Right ventricle myocardium inferior (tissue), 1 donor: ENCODE results near the gene FTL. TPM values are rescaled to one million over a fixed set of nuclear protein-coding genes. Genes with fewer than 3 reads are reported as not detected.

ENCODE experiments used
- ATAC-seq: fragments of 200-7000 bp; cut with Tn5 transposase; one replicate; pipeline ENCODE4 v1.9.1; 2020; ENCODE audit warnings: mild to moderate bottlenecking, moderate library complexity
- DNase-seq: peaks from one replicate; pipeline ENCODE4 v3.0.0; 2021; ENCODE audit errors: missing footprints
- intact Hi-C: fragments of 100-400 bp; cut with DNase I; formaldehyde crosslinking; loops from one replicate; pipeline ENCODE4 v1.11.0; 2022
- total RNA-seq: library from RNA; stranded (reverse); fragmentation: NEBNext Ultra II Directional; extraction: Animal tissue kit (Norgen Biotek cat#: 25700); gene quantifications from one replicate; pipeline ENCODE4 v1.2.1, GENCODE V29; 2021
- donor health status: DM: no; HTN: yes; CAD: no; lungs with severe emphysema.

FTL gene
- total RNA-seq, 1 donor from 2014 or later: 1,007 TPM

- ATAC-seq (no peak), DNase-seq (no peak)
- intact Hi-C loops: no loop called here
Measured at GRCh38 chr19:48940902-48941301, 24.2 kb upstream of the FTL start.

GRCh38 chr19:48943081-48943480, 22.0 kb upstream of the FTL start:
- ATAC-seq: no peak
- intact Hi-C loops: no loop called here
- DNase-seq: no peak

GRCh38 chr19:48945415-48945814, 19.7 kb upstream of the FTL start:
- ATAC-seq: no peak
- intact Hi-C loops: no loop called here
- no peak for DNase-seq

- DNase-seq (no peak), ATAC-seq (no peak)
- intact Hi-C loops: no loop called here
Measured at GRCh38 chr19:48945817-48946216, 19.3 kb upstream of the FTL start.

- ATAC-seq (peak; percentile 27), DNase-seq (no peak)
- intact Hi-C loops: no loop called here
Measured at GRCh38 chr19:48946463-48947257, 18.4 kb upstream of the FTL start.

GRCh38 chr19:48947258-48947542, 17.9 kb upstream of the FTL start:
- intact Hi-C loops: no loop called here
- no peak for DNase-seq
- no peak for ATAC-seq

- intact Hi-C loops: loop anchor here (5.0 kb wide), 1 partner anchor 48 kb away; the partner anchor contains the start of gene NUCB1
- DNase-seq (no peak), ATAC-seq (no peak)
Measured at GRCh38 chr19:48950159-48950558, 14.9 kb upstream of the FTL start.

- ATAC-seq (no peak), DNase-seq (no peak)
- intact Hi-C loops: loop anchor here (5.0 kb wide), 1 partner anchor 49 kb away; the partner anchor contains the start of gene NUCB1
Measured at GRCh38 chr19:48950830-48951519, 14.1 kb upstream of the FTL start.

- DNase-seq (no peak), ATAC-seq (no peak)
- intact Hi-C loops: loop anchor here (5.0 kb wide), 1 partner anchor 51 kb away; the partner anchor contains the start of gene NUCB1
Measured at GRCh38 chr19:48953141-48953540, 12.0 kb upstream of the FTL start.

GRCh38 chr19:48953990-48954594, 11.0 kb upstream of the FTL start:
- ATAC-seq: no peak
- intact Hi-C loops: loop anchor here (5.0 kb wide), 1 partner anchor 52 kb away; the partner anchor contains the start of gene NUCB1
- no peak for DNase-seq

- peak; percentile 98 for DNase-seq
- intact Hi-C loops: loop anchor here (5.0 kb wide), 1 partner anchor 52 kb away; the partner anchor contains the start of gene NUCB1
- peak; percentile 94 for ATAC-seq
Measured at GRCh38 chr19:48954595-48955307, 10.4 kb upstream of the FTL start, which contains the start of gene BAX. Gene BAX (plus strand): TSS chr19:48954875. CDS start chr19:48954929, 54 bp downstream.

GRCh38 chr19:48955308-48955958, 9.7 kb upstream of the FTL start:
- no peak for ATAC-seq
- intact Hi-C loops: no loop called here

GRCh38 chr19:48958006-48958405, 7.1 kb upstream of the FTL start:
- DNase-seq (no peak), ATAC-seq (no peak)
- intact Hi-C loops: no loop called here

More at GRCh38 chr19:48955308-48955958, 9.7 kb upstream of the FTL start:
- DNase-seq: no peak

GRCh38 chr19:48959341-48960239, 5.5 kb upstream of the FTL start:
- ATAC-seq (no peak), DNase-seq (no peak)
- intact Hi-C loops: no loop called here

- intact Hi-C loops: no loop called here
- DNase-seq: no peak
- no peak for ATAC-seq
Measured at GRCh38 chr19:48961051-48961649, 4.0 kb upstream of the FTL start.

GRCh38 chr19:48961673-48962028, 3.5 kb upstream of the FTL start:
- intact Hi-C loops: no loop called here
- DNase-seq (no peak), ATAC-seq (no peak)
